EL (cell line): ENCODE data around the gene TMSB4X.
A peak's percentile ranks its signal among the peaks of the same experiment; 100 is the strongest.
"Not testable (repeated sequence)": the region's sequence is repeated elsewhere in the genome, so short reads cannot be mapped to it uniquely, and the experiment has no call there.

Experiments
- DNase-seq: peaks from one replicate; pipeline ENCODE4 v3.0.0-alpha.2; 2016

TMSB4X gene

GRCh38 chrX:12974796-12975669, at the start of gene TMSB4X:
Gene TMSB4X (plus strand): TSS chrX:12975110.
- DNase-seq: peak; percentile 73

- peak; percentile 28 for DNase-seq
Measured at GRCh38 chrX:12929701-12930100, 45.2 kb upstream of the TMSB4X start.

DNA sequence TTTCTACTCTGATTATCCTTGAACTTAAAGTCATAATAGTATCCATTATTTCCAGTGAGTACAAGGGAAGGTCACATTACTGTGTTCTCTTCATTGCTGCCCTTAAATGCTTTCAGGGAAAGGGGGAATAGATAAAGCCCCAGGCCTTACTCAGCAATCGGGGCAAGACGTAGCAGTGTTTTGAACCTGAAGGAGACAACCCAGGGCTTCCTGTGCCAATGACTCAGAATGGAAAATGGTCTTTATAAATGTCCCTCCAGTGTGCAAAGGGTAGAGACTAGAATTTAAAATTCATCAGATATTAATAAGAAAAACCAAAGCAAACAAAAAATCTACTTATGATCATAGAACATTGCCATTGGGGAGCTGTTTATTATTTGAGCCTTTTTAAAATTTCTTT, 44.8 kb upstream of the TMSB4X start:
- DNase-seq: no peak

GRCh38 chrX:12932244-12932643, 42.7 kb upstream of the TMSB4X start:
- no peak for DNase-seq

GRCh38 chrX:12934850-12935249, 40.1 kb upstream of the TMSB4X start:
- DNase-seq: no peak

- DNase-seq: no peak
Measured at GRCh38 chrX:12936947-12937346, 38.0 kb upstream of the TMSB4X start.

GRCh38 chrX:12940471-12940870, 34.4 kb upstream of the TMSB4X start:
- not testable (repeated sequence) for DNase-seq

GRCh38 chrX:12943592-12943991, 31.3 kb upstream of the TMSB4X start:
- DNase-seq: not testable (repeated sequence)

- DNase-seq: not testable (repeated sequence)
Measured at GRCh38 chrX:12944452-12944851, 30.5 kb upstream of the TMSB4X start.

- no peak for DNase-seq
Measured at GRCh38 chrX:12945494-12945893, 29.4 kb upstream of the TMSB4X start.

DNA sequence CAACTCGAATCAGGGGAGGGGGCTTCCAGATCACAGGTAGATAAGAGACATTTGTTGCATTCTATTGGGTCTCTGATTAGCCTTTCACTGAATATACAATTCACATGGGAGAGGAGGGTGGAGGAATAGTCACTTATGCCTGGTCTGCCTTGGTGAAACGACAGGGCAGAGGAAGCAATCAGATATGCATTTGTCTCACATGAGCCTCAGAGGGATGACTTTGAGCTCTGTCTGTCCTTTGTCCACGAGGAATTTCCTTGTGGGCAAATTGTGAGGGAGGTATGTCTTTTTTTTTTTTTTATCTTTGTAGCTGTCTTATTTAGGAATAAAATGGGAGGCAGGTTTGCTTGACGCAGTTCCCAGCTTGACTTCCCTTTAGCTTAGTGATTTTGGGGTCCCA, 28.5 kb upstream of the TMSB4X start:
- DNase-seq: peak; percentile 13

- peak; percentile 78 for DNase-seq
Measured at GRCh38 chrX:12946838-12947544, 27.9 kb upstream of the TMSB4X start.

DNA sequence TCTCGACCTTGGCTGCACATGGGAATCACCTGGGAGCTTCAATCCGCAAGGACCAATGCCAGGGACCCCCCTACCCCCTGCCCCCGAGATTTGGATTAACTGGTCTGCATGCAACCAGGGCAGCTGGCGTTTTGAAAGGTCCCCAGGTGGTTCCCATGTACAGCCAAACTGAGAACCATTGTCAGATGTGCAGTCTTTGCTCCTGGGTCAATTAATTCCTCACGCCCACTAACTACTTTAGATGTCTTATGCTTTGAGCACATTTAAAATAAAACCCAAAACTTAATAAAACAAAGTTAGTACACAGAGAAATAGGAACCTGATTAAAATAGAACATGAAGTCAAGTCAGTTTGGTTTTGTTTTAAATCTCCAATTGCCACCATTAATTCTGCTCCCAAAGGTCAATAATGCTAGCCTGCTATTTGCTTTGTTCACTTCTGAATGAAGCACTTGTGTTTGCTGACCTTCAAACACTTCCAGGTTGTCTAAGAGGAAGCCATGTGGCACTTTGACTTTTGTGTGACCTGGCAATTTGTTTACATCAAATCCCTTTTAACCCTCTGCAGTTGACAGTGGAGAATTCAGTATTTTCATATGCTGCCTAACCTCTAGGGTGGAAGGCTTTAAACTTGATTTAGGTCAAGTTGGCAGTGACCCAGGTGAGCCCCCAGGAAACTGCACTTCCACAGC, 27.2 kb upstream of the TMSB4X start:
- no peak for DNase-seq

GRCh38 chrX:12948495-12948894, 26.4 kb upstream of the TMSB4X start:
- no peak for DNase-seq

DNA sequence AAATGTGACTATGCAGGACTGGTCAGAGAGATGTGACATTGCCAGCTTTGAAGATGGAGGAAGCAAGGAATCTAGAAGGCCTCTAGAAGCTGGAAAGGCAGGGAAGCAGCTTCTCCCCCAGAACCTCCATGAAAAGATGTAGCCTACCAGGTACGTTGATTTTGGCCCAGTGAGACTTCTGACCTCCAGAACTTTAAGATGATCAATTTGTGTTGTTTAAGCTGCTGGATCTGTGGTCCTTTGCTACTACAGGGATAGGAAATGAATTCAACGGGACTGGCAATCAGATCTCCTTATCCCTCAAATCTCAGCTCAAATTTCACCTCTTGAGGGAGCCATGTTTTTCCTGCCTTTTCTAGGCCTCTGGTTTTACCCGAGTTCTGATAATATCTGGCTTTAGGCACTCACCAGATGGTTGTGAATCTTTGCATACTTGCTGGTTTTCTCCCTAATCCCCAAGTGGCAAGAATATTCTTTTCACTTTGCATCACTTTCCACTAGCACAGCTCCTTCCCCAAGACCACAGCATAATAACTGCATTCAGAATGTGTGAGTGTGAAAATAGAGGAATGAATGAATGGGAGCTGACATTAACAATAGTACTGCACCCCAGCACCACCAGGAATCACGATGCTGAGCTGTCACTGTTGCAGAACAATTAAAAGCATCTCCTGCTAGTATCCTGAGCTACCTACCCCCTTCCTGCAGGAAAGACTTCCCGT, 25.5 kb upstream of the TMSB4X start:
- DNase-seq: peak; percentile 23

GRCh38 chrX:12949927-12950656, 24.8 kb upstream of the TMSB4X start:
- DNase-seq: peak; percentile 74

DNA sequence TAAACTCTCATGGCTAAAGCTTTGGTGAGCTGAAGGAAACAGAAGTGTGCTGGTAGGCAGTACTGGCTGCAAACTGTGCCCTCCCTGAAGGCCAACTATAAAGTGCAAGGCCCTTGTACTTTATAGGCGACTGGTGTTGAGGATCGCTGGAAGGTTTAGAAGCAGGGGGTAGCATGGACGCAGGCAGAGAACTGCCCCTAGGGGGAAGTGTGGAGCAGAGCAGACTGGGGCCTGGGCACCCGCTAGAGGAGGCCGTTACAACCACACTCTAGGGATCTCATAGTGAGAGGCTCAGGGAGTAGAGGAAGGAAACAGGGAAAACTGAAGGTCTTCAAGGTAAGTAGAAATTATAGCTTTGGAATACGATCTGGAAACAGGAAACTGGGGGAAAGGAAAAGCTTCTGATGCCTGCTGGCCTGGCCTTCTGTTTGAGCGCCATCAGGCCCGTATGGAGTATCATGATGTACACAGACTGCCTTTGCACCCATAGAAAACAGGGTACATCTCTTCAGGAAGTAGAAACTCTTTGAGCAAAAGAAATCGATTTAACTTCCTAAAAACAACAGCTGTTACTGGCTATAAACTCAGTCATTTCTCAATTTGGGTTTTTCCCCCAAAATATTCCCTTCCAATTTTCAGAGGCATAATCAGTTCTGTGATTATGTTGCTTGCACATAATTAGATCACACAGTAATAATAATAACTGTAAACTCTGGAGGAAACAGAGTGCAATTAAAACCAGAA, 23.9 kb upstream of the TMSB4X start:
- DNase-seq: peak; percentile 8

DNA sequence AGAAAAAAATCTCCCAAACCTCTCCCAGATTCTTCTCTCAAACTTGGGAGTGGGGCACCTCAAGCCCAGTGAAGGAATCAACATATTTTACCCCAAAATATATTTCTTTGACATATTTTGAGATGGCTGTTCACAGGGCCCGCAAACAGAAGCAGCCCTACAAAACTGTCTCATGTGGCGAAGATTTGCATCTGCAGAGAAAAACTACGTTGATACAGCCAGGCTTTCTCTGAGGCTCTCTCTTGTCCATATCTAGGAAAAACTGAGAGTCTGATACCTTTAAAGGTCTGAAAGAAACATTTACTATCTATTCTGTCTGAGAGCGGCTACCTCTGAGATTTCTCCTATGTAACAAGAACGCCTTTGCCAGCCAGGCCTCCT, 23.3 kb upstream of the TMSB4X start:
- DNase-seq: no peak

- no peak for DNase-seq
Measured at GRCh38 chrX:12953420-12953819, 21.5 kb upstream of the TMSB4X start.

DNA sequence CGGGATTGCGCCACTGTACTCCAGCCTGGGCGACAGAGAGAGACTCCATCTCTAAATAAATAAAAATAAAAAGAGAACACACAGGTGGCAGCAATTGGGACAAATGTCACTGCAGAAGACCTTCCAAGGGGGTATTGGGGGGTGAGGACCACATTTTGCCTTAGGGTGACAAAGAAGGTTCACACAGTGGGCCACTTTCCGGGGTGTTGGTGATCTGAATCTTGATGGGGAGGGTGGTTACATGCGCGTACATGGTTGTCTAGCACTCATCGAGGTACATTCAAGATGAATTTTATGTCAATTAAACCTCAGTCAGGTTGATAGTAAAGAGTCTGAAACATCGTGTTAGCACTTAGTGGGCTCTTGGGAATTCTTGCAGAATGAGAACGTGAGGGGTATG, 20.5 kb upstream of the TMSB4X start:
- DNase-seq: no peak

DNA sequence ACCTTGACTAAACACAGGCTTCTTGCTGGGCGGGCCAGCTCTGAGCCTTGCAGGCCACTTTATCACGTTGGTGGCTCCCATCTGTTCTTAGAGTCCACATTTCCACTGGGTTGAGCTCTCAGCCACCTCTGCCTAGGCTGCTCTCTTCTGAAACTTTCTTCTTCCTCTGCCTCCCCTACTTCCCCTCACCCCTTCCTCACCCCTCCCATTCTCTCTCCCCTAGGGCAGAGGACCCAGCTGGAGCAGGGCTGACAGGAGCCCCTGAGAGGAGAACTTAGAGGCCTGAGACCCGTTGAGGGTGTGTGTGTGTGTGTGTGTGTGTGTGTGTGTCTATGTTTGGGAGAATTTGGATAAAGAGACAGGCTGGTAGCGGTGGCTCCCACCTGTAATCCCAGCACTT, 19.9 kb upstream of the TMSB4X start:
- no peak for DNase-seq
